Endodermal cell (in vitro differentiated cells): ENCODE results near the gene CNGB1. TPM values are rescaled to one million over a fixed set of nuclear protein-coding genes. Genes with fewer than 3 reads are reported as not detected.

Experiments used
- DNase-seq: peaks from one replicate; pipeline ENCODE4 v3.0.0-alpha.2; 2017
- H3K27ac ChIP-seq: 2 replicates; pipeline ENCODE4 v1.5.1; 2013; ENCODE audit warnings: mild to moderate bottlenecking, low read depth, low read length, moderate library complexity
- H3K27me3 ChIP-seq: 2 replicates; pipeline ENCODE4 v1.6.1; 2013; ENCODE audit warnings: mild to moderate bottlenecking, low read length, moderate library complexity; ENCODE audit not compliant: insufficient read depth, control insufficient read depth, poor library complexity, severe bottlenecking
- H3K36me3 ChIP-seq: 2 replicates; pipeline ENCODE4 v1.7.0; 2013; ENCODE audit warnings: mild to moderate bottlenecking, low read length, moderate library complexity; ENCODE audit not compliant: control insufficient read depth, insufficient read depth
- H3K4me1 ChIP-seq: one replicate; pipeline ENCODE4 v1.7.0; 2013; ENCODE audit warnings: low read length; ENCODE audit not compliant: control insufficient read depth, insufficient read depth
- H3K4me3 ChIP-seq: 2 replicates; pipeline ENCODE4 v1.5.1; 2013; ENCODE audit warnings: mild to moderate bottlenecking, low read length, moderate library complexity
- H3K9ac ChIP-seq: 2 replicates; pipeline ENCODE4 v1.6.1; 2013; ENCODE audit warnings: mild to moderate bottlenecking, low read length, moderate library complexity; ENCODE audit not compliant: poor library complexity, severe bottlenecking; ENCODE audit errors: extremely low read depth
- H3K9me3 ChIP-seq: 2 replicates; pipeline ENCODE4 v1.6.1; 2013; ENCODE audit warnings: mild to moderate bottlenecking, low read length, moderate library complexity; ENCODE audit not compliant: control insufficient read depth
- H3K27ac Mint-ChIP-seq: 2 replicates; pipeline ENCODE4 v1.8.0; 2020; ENCODE audit warnings: mixed read lengths
- H3K27me3 Mint-ChIP-seq: 2 replicates; pipeline ENCODE4 v1.8.0; 2021; ENCODE audit warnings: mild to moderate bottlenecking, mixed read lengths; ENCODE audit not compliant: insufficient read depth
- H3K36me3 Mint-ChIP-seq: 2 replicates; pipeline ENCODE4 v1.8.0; 2020; ENCODE audit warnings: low read depth, mixed read lengths
- H3K4me1 Mint-ChIP-seq: 2 replicates; pipeline ENCODE4 v1.8.0; 2020; ENCODE audit warnings: mixed read lengths
- H3K4me3 Mint-ChIP-seq: 2 replicates; pipeline ENCODE4 v1.8.0; 2020; ENCODE audit warnings: mild to moderate bottlenecking, moderate library complexity, mixed read lengths
- H3K9me3 Mint-ChIP-seq: 2 replicates; pipeline ENCODE4 v1.8.0; 2020; ENCODE audit warnings: mild to moderate bottlenecking, mixed read lengths
- WGBS, 2 experiments: methylation state at CpG; one replicate each; pipeline versions ENCODE4 v1.1.5 to v1.1.7; 2013; ENCODE audit warnings: missing lambda C conversion rate in 2 of 2, mixed read lengths in 1 of 2; ENCODE audit not compliant: insufficient coverage in 1 of 2, insufficient read length in 1 of 2; 5-methylcytosine and 5-hydroxymethylcytosine counted together
- total RNA-seq, 2 donors: library from RNA; stranded (reverse); fragmentation: NEBNext Ultra II Directional in 1 of 2; extraction: Animal tissue kit (Norgen Biotek cat#: 25700) in 1 of 2; gene quantifications; 2 replicates in 1 of 2; 3 replicates in 1 of 2; pipeline ENCODE4 v1.2.1, GENCODE V29; 2021
- TF ChIP-seq, protein P1 (sequence below): fragments of 200-600 bp; sonication (generic); conservative IDR thresholded peaks from 2 replicates; pipeline ENCODE4 v1.5.0; 2021; ENCODE audit warnings: antibody characterized with exemption, mild to moderate bottlenecking

Gene CNGB1
- total RNA-seq, 2 donors from 2014 or later = 0.29 to 0.60 TPM

GRCh38 chr16:57961538-57961937 is 9.4 kb downstream of the CNGB1 start:
- H3K27ac Mint-ChIP-seq = no peak overlapping the region
- TF ChIP-seq, protein P1, sequence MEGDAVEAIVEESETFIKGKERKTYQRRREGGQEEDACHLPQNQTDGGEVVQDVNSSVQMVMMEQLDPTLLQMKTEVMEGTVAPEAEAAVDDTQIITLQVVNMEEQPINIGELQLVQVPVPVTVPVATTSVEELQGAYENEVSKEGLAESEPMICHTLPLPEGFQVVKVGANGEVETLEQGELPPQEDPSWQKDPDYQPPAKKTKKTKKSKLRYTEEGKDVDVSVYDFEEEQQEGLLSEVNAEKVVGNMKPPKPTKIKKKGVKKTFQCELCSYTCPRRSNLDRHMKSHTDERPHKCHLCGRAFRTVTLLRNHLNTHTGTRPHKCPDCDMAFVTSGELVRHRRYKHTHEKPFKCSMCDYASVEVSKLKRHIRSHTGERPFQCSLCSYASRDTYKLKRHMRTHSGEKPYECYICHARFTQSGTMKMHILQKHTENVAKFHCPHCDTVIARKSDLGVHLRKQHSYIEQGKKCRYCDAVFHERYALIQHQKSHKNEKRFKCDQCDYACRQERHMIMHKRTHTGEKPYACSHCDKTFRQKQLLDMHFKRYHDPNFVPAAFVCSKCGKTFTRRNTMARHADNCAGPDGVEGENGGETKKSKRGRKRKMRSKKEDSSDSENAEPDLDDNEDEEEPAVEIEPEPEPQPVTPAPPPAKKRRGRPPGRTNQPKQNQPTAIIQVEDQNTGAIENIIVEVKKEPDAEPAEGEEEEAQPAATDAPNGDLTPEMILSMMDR = no peak
- WGBS, 2 experiments = 67 to 82% methylated on average over 2 of the region's 2 CpGs

GRCh38 chr16:57960826-57961472 is 10.0 kb downstream of the CNGB1 start:
- H3K9me3 ChIP-seq = no peaks in the 10 kb centered on the region
- peaks cover 9% of the 10 kb centered on the region for H3K4me1 ChIP-seq
- H3K4me3 ChIP-seq = no peak overlapping the region
- Mint-ChIP-seq H3K27ac (no peak overlapping the region), H3K4me1 (peaks cover 19% of the 10 kb centered on the region), H3K4me3 (no peak overlapping the region), H3K27me3 (no peaks in the 10 kb centered on the region), H3K36me3 (no peaks in the 10 kb centered on the region), H3K9me3 (no peaks in the 10 kb centered on the region)
- no peak overlapping the region for H3K27ac ChIP-seq
- 89 to 92% methylated on average over 3 to 7 of the region's 7 CpGs for WGBS, 2 experiments
- DNase-seq = no peak
- TF ChIP-seq, protein P1 = no peak
- H3K27me3 ChIP-seq = no peaks in the 10 kb centered on the region
- no peak overlapping the region for H3K9ac ChIP-seq
- no peaks in the 10 kb centered on the region for H3K36me3 ChIP-seq

More at GRCh38 chr16:57961538-57961937, 9.4 kb downstream of the CNGB1 start:
- Histone ChIP-seq H3K4me3 (no peak overlapping the region), H3K36me3 (no peaks in the 10 kb centered on the region), H3K27me3 (no peaks in the 10 kb centered on the region), H3K9me3 (no peaks in the 10 kb centered on the region), H3K27ac (no peak overlapping the region), H3K4me1 (peaks cover 6% of the 10 kb centered on the region), H3K9ac (no peak overlapping the region)
- Mint-ChIP-seq H3K9me3 (no peaks in the 10 kb centered on the region), H3K4me1 (peaks cover 19% of the 10 kb centered on the region), H3K36me3 (no peaks in the 10 kb centered on the region), H3K27me3 (no peaks in the 10 kb centered on the region), H3K4me3 (no peak overlapping the region)
- DNase-seq = no peak

DNA sequence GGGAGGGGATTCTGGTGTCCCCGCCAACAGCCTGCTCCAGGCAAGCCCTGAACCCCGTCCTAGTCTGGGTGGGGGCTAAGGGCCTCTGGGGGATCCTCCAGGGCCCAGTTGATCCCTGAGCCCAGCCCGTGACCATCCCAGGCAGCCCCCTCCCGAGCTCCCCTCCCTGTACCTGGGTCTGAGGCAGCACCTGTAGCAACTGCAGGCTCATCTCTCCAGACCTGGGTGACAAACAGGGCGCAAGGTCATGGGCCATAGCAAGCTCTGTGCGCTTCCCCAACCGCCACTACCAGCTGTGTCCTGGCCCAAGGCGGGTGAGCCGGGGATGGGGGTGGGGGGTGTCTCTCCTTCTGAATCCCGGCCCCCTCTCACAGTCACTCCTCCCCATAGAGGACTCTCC is 10.6 kb downstream of the CNGB1 start:
- no peaks in the 10 kb centered on the region for H3K27me3 ChIP-seq
- no peak overlapping the region for H3K9ac ChIP-seq
- no peak overlapping the region for H3K4me3 ChIP-seq
- no peak overlapping the region for H3K27ac ChIP-seq
- 75 to 80% methylated on average over 2 to 7 of the region's 10 CpGs for WGBS, 2 experiments
- H3K4me1 Mint-ChIP-seq = peaks cover 24% of the 10 kb centered on the region
- H3K4me3 Mint-ChIP-seq = no peak overlapping the region
- H3K36me3 ChIP-seq = no peaks in the 10 kb centered on the region
- no peaks in the 10 kb centered on the region for H3K9me3 Mint-ChIP-seq
- H3K27ac Mint-ChIP-seq = no peak overlapping the region
- TF ChIP-seq, protein P1 = no peak
- H3K36me3 Mint-ChIP-seq = no peaks in the 10 kb centered on the region
- no peak for DNase-seq
- peaks cover 12% of the 10 kb centered on the region for H3K4me1 ChIP-seq
- no peaks in the 10 kb centered on the region for H3K27me3 Mint-ChIP-seq
- H3K9me3 ChIP-seq = no peaks in the 10 kb centered on the region
